Stimulated activated CD4-positive, alpha-beta T cell treated with anti-CD3 and anti-CD28 coated beads, TNF-alpha, amount 100 ng/mL, for 4 hours (primary cell): ENCODE data around the gene OR2T11.
"Not testable (repeated sequence)": the region's sequence is repeated elsewhere in the genome, so short reads cannot be mapped to it uniquely, and the experiment has no call there.

ENCODE experiments used
- DNase-seq, 3 experiments: peaks; one replicate each; pipeline ENCODE4 v3.0.0-alpha.2; 2020; ENCODE audit warnings: low read depth in 3 of 3

Gene OR2T11, protein sequence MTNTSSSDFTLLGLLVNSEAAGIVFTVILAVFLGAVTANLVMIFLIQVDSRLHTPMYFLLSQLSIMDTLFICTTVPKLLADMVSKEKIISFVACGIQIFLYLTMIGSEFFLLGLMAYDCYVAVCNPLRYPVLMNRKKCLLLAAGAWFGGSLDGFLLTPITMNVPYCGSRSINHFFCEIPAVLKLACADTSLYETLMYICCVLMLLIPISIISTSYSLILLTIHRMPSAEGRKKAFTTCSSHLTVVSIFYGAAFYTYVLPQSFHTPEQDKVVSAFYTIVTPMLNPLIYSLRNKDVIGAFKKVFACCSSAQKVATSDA

DNA sequence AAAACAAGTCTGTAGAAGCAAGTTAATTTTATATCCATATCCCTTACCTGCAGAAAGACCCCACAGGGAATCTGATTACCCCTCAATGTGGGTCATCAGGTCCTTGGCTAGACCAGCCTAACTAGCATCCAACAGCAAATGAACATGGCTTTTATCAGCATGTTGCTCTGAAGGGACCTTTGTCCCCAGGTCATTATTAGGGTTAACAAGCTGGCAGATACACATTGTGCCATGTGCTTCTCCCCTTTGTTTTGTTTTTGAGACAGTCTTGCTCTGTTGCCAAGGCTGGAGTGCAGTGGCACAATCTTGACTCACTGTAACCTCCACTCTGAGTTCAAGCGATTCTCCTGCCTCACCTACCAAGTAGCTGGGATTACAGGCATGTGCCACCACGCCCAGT, at the start of gene OR2T11:
Gene OR2T11, minus strand, starts transcription at position 101 of the 400 bp plus-strand sequence. CDS start 7,963 bp downstream, outside the sequence.
- not testable (repeated sequence) for DNase-seq

DNA sequence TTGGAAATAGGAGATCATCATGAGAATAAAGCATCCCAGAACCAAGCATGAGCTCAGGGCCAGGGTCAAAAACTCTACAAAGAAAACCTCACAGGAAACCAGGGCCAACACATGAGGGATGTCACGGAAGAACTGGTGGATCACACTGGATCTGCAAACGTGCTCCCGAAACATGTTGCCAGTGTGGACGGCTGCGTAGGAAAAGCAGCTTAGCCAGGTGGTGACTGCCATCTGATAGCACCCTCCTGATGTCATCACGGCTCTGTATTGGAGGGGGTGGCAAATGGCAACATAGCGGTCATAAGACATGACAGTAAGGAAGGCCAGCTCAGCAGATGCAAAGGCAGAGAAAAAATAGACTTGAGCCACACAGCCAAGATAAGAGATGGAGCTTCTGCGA, 46.8 kb upstream of the OR2T11 start:
- DNase-seq: no peak

DNA sequence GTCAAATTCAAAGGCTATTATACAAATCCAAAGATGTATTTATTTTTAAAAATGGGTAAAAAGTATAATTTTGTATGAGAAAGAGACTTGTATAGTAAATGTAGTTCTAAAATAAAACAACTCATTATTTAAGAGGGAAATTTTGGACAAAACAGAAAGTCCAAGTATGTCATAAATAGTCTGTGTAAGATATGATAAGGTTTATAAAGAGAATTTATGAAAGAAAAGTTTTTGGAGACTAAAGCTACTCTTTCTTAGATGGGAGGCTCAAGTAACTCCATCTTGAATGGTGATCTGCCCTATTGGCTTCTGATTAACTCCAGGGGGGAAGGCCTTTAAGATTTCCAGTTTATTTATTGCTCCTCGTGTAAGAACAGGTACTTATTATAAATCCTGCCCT, 35.1 kb upstream of the OR2T11 start:
- DNase-seq: no peak

DNA sequence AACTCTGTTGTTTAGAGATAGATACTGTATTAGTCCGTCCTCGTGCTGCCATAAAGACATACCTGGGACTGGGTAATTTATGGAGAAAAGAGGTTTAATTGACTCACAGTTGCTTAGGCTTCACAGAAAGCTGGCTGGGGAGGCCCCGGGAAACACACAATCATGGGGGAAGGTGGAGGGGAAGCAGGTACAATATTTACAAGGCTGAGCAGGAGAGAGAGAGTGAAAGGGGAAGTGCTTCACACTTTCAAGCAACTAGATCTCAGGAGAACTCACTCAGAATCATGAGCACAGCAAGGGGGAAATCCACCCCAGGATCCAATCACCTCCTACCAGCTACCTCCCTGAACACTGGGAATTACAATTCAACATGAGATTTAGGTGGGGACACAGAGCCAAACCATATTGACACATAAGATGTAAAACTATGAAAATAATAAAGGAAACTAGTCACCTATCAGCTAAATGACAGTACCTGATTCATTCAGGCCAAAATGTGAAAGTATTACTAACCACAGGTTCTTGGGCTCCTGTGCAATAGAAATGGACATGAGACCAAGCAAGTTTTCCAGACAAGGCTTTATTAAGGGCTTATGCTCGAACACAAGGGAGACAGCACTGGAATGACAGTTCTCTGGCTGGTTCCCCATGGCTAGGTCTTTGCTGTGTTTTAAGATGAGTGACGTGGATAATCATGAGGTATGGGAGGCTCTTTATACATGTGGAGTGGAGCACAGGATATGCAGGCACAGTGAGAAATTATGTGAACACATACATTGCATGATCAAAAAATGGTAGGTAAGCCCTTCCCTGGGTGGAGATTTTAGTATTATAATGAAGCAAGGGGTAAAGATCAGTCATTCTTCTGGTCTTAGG, 28.8 kb upstream of the OR2T11 start:
- DNase-seq: not testable (repeated sequence)

DNA sequence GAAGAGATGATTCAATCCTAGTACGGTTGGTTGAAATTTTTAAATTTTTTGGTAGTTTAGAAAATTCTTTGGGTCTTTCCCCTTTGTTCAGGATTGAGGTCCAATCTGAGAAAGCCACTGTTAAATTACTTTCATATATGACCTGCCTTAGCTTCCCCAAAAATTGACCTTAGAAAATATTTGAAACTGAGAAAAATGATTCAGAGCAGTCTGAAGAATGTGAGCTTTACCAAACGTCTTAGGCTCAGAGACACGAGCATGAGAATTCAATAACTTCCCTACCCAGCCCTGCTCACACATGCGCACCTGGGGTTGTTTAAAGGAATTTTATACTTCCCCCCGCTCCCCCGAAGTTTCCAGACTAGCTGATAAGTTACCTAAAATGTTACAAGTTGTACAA, 21.9 kb upstream of the OR2T11 start:
- DNase-seq: not testable (repeated sequence)

DNA sequence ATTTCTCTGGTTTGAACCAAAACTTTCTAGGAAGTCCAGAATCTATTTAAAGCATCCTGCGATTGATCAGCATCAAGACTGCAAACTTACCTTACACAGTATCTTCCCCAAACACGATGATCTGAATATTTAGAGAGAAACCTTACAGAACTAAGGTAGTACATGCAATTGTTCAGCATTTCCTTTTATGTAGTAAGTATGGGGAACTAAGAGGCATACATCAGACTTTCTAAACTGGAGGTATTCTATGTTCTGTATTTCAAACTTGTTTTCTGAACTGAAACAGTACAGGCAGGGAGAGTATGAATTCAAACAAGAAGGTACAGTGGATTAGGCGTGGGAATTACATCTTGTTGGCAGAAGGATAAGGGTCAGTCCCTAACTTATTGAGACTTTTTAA, 20.5 kb upstream of the OR2T11 start, which contains the start of gene OR2T27:
Gene OR2T27, minus strand, starts transcription at position 175 of the 400 bp plus-strand sequence. CDS start 4,644 bp downstream, outside the sequence.
- DNase-seq: not testable (repeated sequence)

DNA sequence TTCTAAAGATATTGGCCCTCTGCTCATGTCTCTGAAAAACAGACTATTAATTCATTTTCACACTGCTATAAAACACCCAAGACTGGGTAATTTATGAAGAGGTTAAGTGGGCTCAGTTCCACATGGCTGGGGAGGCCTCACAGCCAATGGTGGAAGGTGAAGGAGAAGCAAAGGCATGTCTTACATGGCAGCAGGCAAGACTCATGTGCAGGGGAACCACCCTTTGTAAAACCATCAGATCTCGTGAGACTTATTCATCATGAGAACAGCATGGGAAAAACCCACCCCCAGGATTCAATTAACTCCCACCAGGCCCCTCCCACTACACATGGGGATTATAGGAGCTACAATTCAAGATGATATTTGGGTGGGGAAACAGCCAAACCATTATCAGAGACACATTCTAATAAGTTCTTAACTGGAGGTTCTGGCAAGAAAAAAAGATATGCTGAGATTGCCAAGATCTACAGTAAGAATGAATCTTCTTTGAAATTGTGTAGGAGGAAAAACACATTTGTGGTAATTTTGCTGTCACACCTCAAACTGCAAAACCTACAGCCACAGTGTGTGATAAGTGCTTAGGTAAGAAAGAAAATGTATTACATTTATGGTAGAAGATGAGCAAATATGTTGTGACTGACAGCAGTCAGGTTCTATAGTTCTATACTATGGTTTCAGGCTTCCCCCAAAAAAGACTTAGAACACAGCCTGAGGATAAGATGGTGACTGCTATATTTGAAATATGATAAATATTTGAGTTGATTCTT, 14.1 kb upstream of the OR2T11 start:
- not testable (repeated sequence) for DNase-seq

DNA sequence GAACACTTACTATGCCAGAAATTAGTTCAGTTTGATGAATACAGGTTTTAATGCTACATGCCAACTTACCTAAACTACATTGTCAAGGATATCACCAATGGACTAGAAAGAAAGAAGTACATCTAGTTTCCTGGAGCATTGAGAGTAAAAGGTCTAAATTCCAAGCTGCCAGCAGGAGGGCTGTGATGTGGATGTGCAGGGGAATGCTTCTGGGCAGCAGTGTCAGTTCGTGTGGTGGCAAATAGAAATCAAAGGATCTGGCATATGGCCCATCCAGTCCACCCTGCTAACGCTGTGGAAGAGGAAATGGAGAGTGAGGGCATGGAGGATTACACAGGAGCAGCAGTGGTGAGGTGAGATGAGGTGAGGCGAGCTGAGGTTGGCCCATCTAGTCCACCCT, 10.3 kb upstream of the OR2T11 start, which contains the start of gene OR2T35:
Gene OR2T35, minus strand, starts transcription at position 101 of the 400 bp plus-strand sequence. CDS start 6,020 bp downstream, outside the sequence.
- DNase-seq: not testable (repeated sequence)

DNA sequence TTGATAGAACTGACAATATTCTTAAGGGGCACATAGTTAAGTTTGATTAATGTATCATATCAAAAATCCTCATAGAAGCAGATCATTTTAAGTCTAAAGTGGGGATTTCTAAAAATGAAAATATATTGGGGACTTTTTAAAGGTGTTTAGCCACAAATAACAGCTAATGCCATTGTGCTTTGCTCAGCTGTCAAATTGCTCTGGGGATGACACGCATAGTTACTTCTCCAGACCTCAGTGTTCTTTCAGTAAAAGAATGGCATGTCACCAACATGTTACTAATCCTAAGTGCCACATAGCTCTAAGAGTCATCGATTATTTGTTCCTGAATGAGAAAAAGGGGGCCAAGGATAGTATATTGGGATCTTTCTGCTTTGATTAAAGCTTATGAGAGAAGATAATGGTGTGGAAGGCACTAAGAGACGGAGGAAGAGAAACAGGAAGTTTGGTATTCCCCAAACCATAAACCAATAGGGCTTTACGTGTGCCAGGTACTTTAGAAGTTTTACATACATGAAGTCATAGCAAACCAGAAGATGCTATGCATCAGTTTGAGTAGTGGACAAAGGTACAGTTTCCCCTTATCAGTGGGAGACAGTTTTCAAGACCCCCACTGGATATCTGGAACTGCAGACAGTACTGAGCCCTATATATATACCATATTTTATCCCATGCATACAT, 8.2 kb upstream of the OR2T11 start:
- not testable (repeated sequence) for DNase-seq

DNA sequence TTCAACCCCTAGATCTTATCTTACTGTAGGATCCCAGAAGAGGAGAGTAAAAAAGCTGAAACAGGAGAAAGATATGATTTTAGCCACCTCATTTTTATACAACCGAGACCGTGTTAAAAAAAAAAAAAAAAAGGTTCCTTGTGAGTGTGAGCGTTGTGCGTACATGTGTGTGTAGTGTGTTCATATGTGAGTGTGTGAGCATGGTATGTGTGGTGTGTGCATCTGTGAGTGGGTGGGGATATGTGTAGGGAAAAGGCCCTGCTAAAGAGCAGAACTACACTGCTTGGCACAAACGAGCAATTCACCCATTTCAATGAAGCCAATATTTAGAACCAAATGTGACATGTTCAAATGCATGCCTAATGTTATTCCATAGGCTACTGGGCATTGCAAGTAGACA, 6.7 kb upstream of the OR2T11 start:
- DNase-seq: not testable (repeated sequence)

DNA sequence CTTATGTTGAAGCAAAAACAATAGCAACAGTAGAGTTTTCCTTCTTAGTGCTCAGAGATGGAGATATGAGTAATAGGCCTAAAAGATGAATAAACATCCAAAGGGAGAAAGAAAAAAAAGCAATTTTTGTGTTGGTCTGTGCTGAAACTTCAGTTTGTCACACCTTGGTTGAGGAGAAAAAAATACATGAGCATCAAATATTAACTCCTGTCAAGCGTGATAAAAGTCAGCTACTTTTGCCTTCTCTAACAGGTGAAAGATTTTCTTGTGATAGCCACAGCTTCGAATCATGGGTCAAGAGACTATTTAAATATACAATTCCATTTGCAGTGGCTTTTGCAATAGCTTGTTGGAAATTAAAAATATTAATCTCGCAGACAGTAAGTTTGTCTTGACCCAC, 6.0 kb upstream of the OR2T11 start:
- not testable (repeated sequence) for DNase-seq

DNA sequence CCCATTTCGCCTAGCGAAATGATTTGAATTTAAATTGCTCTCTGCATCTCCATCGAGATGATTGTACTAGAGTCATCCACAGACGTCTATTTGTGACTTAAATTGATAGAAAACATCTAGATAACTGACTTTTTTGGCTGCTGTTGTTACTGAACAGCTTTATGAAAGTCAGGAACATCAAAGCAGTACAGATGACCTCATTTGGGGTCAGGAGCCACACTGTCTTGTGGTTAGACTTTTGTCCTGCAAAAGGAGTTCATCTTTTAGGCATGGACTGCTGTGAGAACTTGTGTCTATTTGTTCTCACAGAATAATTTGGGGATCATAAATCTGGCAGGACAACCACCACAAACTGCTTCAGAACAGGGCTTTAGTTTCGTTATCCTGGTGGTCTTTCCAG, 4.8 kb upstream of the OR2T11 start:
- not testable (repeated sequence) for DNase-seq

DNA sequence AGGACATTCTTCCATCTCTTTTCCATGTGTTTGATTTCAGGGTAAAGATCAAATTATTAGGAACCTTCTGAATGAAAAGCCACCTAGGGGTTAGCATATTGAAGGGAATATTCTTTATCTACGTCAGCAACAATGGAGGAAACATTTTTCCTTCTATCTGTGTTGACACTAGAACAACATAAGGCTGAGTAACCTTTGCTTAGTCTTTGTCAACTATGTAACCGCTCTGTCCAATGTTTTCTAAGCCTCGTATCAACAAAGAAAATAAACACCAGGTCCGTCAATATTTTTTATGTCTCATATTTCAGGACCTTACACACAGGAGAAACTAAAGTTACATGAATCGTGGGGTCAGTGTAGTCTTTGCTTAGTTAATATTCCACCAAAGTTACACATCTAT, 1.7 kb upstream of the OR2T11 start:
- not testable (repeated sequence) for DNase-seq

DNA sequence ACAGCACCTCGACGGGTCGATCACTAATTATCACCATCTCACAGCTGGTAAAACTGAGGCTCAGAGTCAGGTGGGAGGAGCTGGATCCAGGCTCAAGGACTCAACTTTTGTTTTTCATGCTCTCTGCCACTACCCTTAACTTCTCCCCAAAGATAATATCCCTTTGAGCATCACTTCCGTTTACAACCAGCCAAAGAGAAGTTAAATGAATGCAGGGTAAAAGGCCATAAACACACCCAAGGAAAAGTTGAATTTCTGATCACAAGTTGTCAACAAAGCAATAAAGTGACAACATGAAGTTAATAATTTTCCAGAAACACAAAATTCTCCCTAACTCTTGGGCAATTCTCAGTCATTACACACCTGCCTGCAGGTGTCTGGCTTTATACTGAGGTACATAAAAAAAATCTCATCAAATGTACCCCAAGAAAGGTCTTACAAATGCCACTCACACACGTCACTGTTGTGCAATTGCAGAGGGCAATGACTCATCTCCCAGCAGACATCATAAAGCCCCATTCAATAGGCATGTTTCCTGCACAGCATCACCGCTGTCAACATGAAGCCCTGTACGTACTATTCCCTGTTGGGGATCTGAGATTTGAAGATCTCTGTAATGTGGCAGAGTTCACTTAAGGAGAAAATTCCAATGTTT, 3.4 kb downstream of the OR2T11 start:
- DNase-seq: no peak

DNA sequence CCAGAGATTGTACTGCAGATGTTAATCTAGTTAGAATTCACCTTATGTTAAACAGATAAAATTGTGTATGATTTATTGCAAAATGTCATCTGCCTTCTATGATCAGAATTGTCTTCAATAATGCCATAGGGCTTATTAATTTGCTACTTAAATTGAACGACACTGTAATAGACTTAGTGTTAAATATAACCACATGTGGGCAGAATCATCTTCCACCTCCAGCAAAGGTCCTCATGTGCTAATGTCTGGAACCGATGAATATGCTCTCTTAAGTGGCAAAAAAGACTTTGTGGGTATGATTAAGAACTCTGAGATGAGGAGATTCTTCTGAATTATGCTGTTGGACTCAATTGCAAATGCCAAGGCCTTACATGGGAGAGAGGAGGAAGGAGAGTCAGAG, 4.3 kb downstream of the OR2T11 start:
- no peak for DNase-seq

DNA sequence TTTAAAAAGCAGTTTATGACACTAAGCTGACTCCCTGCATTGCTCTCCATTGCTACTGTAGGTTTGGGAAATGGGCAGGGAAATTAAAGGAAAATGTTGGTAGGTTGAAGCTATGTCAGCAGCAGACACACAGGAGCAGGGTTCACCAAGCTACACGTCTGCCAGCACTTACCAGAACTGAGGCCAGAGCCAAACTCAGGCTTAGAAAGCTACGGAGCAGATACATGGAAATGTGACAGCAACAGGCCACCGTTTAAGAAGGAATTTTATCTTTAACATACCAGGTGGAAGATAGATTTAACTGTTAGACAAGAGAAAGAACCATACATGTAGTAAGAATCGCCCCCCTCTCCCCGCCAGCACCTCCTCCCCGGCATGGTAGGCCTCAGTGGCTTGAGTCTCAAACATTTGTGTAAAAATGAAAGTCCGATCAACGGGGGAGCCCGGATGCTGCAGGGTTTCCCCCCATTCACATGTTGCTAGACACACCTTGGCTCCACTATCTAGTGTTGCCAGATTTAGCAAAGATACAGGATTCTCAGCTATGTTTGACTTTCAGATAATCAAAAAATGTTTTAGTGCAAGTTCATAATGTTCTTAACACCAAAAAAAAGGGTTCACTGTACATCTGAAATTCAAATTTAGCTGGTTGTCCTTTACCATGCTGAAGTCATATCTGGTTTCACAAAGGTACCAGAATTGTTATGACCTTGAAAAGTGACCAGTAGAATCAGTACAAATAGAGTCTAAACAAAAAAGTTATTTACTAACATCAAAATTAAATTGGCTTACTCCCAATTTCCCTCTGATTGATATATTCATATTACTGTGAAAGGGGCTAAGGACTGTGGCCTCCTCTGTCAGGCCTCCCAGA, 6.7 kb downstream of the OR2T11 start:
- DNase-seq: no peak

DNA sequence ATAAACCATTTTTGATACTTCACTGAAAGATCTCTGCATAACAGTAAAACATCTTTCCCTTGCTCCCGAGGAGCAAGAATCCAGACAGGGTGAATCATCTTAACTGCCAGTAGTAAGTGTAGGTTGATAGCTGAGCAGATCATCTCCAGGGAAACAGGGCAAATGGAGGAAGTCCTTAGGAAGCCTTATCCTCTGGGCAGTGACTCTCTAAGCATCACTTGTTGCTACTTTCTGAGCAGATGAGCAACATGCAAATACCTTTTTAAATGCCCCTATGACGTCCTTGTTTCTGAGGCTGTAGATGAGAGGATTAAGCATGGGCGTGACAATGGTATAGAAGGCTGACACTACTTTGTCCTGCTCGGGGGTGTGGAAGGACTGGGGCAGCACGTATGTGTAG, 8.9 kb downstream of the OR2T11 start:
- DNase-seq: no peak

DNA sequence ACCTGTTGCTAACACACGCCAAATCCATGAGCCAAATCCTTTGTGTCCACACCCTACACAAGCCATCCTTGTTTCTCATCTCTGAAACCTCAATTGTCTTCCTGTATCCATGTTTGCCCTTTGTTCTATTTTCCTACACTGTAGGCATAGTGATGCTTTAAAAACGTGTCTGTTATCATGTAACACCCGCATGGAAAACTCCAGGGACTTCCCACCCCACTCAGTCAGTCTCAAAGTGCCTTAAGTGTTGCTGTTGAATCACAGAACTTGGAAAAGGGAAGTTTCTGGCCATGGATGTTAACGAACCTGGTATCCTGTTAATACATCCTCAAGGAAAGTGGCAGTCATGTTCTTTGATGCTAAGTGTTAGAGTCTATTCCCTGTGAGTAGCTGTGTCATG, 9.7 kb downstream of the OR2T11 start:
- DNase-seq: no peak

DNA sequence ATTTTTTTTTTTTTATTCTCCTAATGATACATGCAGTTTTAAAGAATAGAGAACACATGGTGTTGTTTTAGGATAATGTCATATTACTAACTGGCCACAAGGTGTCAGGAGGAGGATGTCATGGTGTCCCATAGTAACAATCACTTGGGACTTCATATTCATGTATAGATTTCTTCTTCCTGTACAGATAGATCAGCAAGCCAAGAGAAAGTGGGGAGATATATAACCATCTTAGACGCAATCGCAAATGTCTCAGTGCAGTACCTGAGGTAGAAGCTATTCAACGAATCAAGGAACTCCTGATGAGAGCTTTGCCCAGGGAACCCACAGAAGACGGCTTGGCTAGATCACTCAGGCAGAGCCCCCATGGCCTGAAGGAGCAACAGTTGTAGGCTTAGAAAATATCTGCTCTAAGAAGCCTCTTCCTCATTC, 12.3 kb downstream of the OR2T11 start:
- DNase-seq: no peak

DNA sequence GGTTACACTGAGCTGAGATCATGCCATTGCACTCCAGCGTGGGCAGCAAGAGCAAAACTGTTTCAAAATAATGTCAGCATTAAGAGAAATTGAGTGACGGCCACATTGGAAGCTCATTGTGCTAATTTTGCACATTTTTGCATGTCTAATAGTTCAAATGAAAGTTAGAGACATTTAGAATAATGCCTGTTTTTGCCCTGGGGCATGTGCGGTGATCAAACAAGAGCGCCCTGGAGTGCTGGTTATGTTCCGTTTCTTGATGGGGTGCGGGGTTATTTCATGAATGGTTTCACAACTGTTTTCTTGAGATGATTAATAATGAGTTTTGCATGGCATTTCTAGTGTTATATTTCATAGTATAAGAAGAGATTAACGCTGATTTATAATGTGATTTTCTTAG, 13.1 kb downstream of the OR2T11 start:
- no peak for DNase-seq
